OCI-LY3 (cell line): ENCODE data around the gene MIAT.

Experiments
- CTCF ChIP-seq: fragments of 200-600, 300-600 bp; sonication (generic); IDR thresholded peaks from 2 replicates; pipeline ENCODE4 v1.5.1; 2014; ENCODE audit warnings: antibody characterized with exemption, low read length, low read depth
- EZH2phosphoT487 ChIP-seq: fragments of 200-600 bp; shearing (Covaris generic); IDR thresholded peaks from 2 replicates; pipeline ENCODE4 v1.6.1; 2018; ENCODE audit warnings: antibody characterized with exemption, mixed run types, low read depth

GRCh38 chr22:26612652-26613051 is 44.7 kb upstream of the MIAT start:
- no peak for TF ChIP-seq CTCF
- TF ChIP-seq EZH2phosphoT487 = no peak
